Dermis microvascular lymphatic vessel endothelial cell (primary cell): ENCODE data around the gene SUPT6H. TPM values are rescaled to one million over a fixed set of nuclear protein-coding genes. Genes with fewer than 3 reads are reported as not detected.

Source experiments
- DNase-seq, 2 donors: peaks; one replicate each; pipeline versions ENCODE4 v3.0.0 to v3.0.0-alpha.2; 2010; ENCODE audit warnings: low read depth in 2 of 2
- total RNA-seq: library from RNA; depleted of rRNA; stranded (reverse); fragments of >200 nt; gene quantifications from 2 replicates; pipeline ENCODE4 v1.2.1, GENCODE V29; 2014

Gene SUPT6H
- 37.5 and 48.7 TPM in 2 replicates for total RNA-seq

DNA sequence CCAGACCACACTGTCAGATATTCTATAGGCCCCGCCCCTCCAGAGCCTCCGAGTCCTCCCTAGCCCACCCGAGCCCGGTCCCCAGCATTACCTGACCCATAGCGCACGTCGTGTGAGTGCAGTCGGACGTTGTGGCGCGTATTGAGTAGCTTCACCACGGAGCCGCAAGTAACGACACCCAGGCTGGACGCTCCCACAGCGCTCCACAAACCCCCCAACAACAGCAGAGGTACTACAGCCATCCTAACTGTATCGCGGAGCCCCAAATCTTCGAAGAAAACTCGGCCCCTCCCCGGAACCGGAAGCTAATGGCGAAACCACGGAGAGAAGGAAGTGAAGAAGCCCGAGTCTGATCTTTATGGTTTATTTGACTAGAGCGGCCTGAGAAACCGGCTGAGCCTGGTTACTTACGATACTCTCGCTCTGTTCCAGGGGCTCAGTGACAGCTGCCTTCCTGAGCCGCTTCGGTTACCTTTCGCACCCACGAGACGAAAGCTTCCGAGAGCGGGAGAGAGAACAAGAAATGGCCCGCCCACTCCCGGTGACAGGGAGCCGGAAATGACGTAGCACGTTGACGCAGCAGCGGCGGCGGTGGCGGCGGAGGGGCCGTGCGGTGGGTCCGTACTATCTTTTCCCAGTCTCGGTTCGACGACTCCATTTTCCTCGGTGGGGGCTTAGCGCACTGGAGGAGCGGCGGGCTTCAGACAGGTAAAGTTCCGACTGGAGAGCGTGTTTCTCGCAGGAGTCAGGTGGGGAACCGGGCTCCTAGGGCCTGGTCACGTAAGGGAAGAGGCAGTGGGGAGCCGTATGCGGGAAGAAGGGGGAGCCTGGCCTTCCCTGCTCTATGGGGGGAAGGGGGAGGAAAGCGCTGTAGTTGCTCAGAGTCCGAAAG, at the start of gene SUPT6H, which contains the start of gene SDF2:
Gene SUPT6H, plus strand, starts transcription at position 571 of the 892 bp plus-strand sequence. CDS start 11,197 bp downstream, outside the sequence.
Gene SDF2, minus strand, starts transcription at position 272 of the 892 bp plus-strand sequence. Its CDS starts 30 bp downstream, at position 242.
- DNase-seq = peak; percentile 75 to 89

DNA sequence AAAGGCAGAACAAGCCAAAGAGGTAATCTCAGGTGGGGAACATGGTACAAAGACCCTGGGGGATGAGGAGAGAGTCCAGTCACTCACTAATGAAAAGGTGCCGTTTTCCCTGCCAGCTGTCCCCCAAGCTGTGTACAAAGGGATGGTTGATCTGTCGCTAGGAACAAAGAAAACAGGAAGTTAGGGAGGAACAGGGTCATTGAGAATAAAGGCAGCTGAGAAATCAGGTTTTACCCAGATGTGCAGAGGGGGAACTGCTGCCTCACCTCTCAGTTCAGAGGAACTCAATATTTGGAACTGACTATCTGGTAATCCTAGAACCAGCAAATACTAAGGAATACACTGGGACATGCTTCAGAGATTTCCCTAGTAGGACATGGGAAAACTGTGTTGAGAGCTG, 49.5 kb upstream of the SUPT6H start:
- DNase-seq = peak; percentile 9 to 38

DNA sequence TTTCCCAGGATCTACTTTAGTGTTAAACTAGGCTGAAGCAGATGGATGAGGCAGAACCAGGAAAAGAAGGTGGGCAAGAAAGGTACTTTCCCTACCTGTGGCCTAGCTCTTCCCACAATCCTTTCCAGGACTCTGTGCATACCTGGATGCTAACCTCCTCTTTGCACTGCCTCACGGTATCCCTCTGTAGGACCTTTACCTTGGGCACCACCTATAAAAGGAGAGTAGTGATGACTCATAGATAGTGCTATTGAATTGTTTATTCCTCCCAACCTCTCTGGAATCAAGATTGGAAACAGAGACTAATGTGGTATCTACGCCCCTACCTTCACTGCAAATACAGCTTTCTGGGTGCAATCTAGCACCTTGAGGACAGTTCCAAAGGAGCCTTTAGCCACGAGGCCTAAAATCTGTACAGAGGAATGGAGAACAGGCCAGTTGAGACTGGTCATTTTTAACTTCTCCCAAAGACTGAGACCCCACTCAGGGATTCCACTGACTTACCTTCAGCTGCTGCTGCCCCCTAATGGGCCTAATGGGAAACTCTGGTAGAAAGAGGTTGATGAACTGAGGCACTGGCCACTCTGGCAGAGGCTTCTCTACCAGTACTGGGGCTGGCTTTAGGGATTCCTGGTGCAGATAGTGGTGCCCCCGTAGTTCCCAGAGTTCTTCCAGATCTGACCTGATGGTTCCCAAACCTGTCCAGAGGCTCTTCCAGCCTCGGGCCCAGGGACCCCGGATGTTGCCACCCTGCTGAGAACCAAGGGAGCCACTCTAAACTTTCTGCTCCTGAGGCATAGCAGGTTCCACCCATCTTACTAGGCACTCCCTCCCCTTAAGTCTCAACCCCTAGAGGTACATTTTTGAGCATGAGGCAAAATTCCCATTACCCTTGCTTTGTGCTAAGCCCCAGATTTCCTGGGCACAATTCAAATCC, 48.8 kb upstream of the SUPT6H start:
- DNase-seq = peak; percentile 33 to 57

GRCh38 chr17:28613931-28614381, 48.0 kb upstream of the SUPT6H start, which contains the start of gene RSKR:
TSS of gene RSKR (minus strand) at chr17:28614185. CDS start at chr17:28614161, 24 bp downstream.
- no peak for DNase-seq

DNA sequence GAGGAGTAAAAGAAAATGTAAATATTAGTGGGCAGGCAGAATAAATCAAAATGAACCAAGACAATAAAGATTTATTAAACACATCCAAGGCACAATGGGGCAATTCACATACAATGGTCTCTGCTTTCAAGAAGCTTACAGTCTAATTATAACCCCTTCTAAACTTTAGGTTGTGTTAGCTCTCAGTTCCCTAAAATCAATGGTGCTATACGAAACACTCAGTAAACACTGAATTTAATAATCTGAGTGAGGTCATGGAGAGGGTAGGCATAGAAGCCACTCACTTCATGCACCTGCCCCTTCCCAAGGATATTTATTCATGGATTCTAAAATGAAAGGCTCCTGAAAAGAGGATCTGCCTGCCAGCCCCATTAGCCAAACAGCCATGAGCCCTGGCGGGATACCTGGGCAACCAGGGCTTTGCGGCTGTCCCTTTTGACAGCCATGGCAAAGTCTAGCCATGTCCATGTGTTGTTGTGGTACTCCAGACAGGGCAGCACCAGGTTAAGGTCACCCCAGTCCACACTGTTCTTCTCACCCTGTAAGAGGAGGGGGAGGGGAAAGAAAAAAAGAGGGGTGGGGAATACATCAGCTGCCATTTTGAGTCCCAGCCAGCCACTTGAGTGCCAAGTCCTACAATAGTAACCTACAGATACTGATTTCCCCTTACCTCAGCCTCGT, 46.6 kb upstream of the SUPT6H start:
- DNase-seq = no peak

GRCh38 chr17:28616281-28616680, 45.7 kb upstream of the SUPT6H start:
- DNase-seq = no peak

DNA sequence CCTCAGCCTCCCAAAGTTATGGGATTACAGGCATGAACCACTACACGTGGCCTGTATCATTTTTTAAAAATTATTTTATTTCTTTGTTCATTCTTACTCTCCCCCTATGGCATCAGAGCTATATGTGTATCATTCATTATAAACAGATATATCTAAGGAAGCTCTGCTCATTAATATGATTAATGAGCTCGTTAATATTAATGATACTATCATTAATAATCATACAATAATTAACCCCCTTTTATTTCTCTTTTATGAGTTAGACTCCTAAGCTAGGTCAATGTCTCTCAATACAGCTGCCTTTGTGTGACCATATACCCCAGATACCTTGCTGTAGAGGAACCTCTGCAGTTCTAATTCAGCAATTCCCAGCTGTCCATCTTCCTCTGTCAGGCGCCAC, 43.5 kb upstream of the SUPT6H start:
- DNase-seq = no peak

DNA sequence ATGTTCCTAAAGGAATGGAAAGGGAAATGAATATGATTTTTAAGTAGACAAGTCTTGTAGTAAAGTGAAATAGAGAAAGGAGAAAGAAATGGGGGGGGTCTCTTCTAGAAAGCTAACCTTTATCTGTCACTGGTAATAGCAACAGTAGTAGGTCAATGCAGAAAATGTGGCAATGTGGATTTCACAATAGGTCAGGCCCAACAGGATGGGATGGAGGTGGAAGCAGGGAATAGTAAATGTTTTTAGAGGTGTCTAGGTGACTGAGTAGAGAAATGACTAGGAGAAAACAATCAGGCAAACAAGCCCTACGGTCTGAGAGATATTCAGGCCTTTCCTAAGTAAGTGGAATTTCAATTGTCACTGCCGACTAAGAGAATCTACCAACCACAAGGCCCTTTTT, 42.0 kb upstream of the SUPT6H start:
- no peak for DNase-seq

DNA sequence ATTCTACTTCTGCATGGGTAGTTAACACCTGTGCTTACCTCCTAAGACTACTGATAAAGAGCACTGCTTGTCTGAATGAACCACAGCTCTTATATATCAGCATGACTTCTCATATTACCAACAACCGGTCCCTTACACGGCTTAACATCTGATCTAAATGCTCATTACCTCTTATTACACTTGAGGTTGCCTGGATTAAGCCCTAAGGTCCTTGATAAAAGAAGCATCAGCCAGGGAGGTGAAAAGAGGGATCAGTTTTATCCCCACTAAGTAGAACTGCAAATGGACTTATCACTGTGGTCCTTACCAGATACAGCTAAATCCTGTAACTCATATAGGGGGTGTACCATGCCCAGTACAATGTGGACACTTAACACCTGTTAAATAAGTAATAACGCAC, 39.8 kb upstream of the SUPT6H start:
- no peak for DNase-seq

DNA sequence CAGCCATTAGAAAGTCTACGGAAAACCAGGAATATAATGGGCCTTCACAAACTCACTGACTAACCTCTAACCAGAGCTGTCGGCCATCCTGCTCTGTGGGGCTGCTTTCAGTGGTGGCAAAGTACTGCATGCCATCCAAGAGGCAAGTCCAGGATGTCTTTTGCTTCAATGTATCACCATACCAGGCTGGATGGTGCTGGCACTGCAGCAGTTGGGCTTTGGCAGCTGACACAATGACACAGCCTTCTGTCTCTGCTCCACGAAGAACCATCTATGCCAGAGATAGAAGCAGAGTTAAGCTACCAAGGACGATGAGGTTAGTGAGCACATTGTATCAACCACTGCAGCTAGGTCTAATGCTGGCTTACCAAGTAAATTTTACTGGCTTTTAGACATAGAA, 38.3 kb upstream of the SUPT6H start:
- DNase-seq = no peak

GRCh38 chr17:28624148-28624547, 37.9 kb upstream of the SUPT6H start:
- no peak for DNase-seq

DNA sequence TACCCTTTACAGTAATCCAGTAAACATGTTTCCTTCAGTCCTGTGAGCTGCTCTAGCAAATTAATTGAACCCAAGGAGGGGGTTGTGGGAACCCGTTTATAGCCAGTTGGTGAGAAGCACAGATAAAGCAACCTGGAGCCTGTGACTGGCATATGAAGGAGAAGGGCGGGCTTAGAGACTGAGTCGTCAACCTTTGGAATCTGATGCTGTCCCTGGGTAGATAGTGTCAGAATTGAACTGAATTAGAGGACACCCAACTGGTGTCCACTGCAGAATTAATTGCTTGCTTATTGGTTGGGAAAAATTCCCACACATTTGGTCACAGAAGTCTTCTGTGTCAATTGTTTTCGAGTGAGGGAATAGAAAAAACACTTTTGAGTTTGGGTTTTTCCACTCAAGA, 35.2 kb upstream of the SUPT6H start:
- DNase-seq = no peak

- DNase-seq = no peak
Measured at GRCh38 chr17:28634206-28634865, 27.7 kb upstream of the SUPT6H start.

DNA sequence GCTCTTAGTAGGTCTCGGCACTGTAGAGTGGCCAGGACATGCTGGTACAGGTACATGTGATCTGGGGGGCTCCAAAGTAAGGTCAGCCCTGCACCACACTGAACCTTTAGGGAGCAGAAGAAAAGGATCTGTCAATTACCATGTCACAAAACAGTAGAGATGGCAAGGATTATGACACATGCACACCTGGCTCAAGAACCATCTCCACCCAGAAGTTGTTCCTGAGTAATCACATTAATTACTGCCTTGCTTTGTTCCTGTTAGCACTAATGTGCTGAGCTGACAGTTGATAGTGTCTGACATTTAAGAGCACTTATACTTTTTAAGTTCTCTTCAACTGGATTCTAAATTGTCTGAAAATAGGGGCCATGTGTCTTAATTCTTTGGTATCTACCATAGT, 26.5 kb upstream of the SUPT6H start:
- no peak for DNase-seq

- DNase-seq = no peak
Measured at GRCh38 chr17:28641579-28641978, 20.4 kb upstream of the SUPT6H start.

- peak; percentile 10 to 27 for DNase-seq
Measured at GRCh38 chr17:28643983-28644786, 17.8 kb upstream of the SUPT6H start.

DNA sequence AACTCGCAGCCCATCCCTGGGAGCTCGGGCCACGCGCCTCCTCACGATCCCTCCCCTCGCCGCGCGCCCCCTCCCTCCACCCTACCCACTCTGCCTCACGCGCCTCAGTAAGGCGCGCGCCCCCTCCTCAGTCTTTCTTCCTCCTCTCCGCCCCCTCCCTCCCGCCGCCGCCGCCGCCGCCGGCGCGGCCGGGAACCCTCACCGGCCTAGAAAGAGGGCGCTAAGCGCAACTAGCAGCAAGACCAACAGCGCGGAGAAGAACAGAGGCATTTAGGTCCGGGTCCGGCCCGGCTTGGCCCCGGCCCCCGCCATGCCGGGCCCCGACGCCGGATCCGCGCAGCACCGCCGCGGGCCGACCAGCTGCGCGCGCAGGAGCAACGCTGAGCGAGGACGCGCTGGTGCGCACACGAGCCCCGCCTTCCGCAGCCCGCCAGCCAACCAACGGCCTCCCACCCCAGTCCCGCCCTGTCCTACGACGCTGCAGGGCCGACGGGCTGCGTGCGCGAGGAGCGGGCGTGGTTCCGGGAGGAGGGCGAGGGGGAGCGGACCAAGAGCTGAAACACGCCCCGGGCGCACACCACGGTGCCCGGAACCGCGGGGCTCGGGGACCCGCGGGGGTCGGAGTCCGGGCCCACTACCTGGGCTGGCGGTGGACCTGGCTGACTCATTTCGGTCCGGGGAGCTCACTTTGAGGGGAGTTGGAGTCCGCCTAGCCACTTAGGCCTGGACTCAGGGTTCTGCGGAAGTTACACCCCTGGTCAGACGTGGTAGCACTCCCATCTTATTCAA, 17.0 kb upstream of the SUPT6H start, which contains the start of gene BLTP2:
Gene BLTP2, minus strand, starts transcription at position 372 of the 789 bp plus-strand sequence. Its CDS starts 102 bp downstream, at position 270.
- peak; percentile 88 to 97 for DNase-seq

DNA sequence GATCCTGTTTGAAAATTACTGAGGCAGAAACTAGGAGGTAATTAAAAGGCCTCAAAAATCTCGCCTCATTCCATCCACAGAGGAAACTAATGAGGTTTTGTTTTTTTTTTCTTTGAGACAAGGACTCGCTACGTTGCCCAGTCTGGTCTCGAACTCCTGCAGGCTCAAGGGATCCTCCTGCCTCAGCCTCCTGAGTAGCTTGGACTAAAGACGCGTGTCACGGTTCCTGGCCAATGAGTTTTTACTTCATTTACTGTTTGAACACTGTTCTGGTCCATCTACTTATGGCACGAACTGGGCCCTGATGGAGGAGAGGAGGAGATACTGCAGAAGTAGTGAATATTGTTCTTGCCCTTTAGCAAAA, 16.4 kb upstream of the SUPT6H start:
- no peak for DNase-seq
